NCI-H510A treated with DMSO at 0.1 percent for 48 hours (cell line): ENCODE measurements around the gene ACOT4.
"Not testable (repeated sequence)": the region's sequence is repeated elsewhere in the genome, so short reads cannot be mapped to it uniquely, and the experiment has no call there.

ENCODE experiments used
- DNase-seq: peaks from one replicate; lab custom pipeline; 2025; lab: John Stamatoyannopoulos, UW

ACOT4 gene

GRCh38 chr14:73577214-73577613, 14.5 kb upstream of the ACOT4 start:
- DNase-seq: not testable (repeated sequence)

DNA sequence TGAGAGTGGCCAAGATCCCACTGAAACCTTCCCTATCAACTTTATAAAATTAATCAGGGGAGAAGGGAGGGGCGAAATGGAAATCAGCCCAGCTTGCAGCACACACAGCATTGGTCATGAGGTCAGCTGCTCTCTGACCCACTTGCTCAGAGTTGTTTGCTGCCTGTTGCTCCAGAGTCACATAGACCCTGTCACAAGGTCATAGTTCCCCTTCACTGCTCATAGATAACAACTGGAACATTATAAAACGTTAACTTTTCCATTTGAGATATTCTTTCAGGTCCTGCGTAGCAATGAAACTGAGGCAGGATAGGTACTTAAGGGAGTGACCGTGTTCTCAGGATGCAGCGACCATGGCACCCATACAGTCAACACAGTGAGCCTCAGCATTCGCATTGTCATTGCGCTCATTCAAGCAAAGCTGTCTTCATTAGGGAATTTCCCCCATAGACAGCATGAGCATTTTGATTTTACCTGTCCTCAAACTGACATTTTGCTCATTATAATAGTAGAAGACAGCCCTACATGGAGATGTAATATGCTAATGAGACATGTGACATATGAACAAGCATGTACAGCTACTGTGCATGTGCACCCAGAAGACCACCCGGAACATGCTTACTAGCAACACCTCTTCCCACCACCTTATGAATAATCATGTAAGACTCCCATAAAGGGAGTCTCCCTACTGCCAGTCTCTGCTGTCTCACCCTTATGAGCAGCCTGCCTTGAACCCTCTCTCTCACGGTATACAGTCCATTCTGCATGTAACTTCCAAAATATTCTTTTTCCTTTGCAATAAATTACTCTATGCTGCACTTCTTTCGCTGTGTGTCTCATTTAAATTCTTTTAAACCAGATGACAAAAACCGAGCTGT, 9.3 kb upstream of the ACOT4 start:
- DNase-seq: not testable (repeated sequence)

DNA sequence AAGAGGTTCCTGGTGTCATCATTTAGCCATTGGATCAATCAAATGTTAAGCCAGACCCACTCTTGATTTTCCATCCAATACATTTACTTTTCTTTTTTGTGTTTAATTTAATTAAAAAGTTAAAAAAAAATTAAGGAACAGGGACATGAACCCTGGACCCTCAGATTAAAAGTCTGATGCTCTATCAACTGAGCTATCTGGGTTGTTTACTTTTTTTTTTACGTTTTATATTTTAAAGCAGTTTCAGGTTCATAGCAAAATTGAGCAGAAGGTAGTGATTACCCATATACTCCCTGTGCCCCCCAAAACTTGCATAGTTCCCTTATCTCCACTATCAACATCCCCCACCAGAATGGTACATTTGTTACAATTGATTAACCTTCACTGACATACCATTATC, 3.0 kb upstream of the ACOT4 start:
- DNase-seq: no peak

GRCh38 chr14:73589116-73589515, 2.6 kb upstream of the ACOT4 start:
- no peak for DNase-seq

- not testable (repeated sequence) for DNase-seq
These were observed 1.0 kb upstream of the ACOT4 start for GRCh38 chr14:73590673-73591004.

DNA sequence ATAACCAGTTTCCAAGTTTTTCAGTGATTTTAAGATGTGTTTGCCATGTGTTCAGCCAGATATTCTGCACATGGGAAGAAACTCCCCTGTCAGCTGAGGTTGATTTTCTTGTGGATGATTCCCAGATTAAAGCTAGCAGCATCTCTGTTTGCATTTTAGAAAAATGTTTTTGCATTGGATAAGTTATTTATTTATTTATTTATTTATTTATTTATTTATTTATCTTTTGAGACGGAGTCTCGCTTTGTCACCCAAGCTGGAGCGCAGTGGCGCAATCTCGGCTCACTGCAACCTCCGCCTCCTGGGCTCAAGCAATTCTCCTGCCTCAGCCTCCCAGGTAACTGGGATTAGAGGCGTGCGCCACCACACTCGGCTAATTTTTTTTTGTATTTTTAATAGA, 2.8 kb downstream of the ACOT4 start:
- DNase-seq: no peak

- no peak for DNase-seq
These were observed 7.8 kb downstream of the ACOT4 start for GRCh38 chr14:73599499-73599898.

GRCh38 chr14:73602994-73603393, 11.3 kb downstream of the ACOT4 start:
- DNase-seq: no peak

- no peak for DNase-seq
These were observed 14.6 kb downstream of the ACOT4 start for GRCh38 chr14:73606271-73606670.

GRCh38 chr14:73607241-73607640, 15.6 kb downstream of the ACOT4 start:
- DNase-seq: no peak

GRCh38 chr14:73610687-73611086, 19.0 kb downstream of the ACOT4 start:
- no peak for DNase-seq

GRCh38 chr14:73612339-73613045, 20.8 kb downstream of the ACOT4 start, which contains the start of gene ACOT6:
TSS of gene ACOT6 (plus strand) at chr14:73612517. CDS start at chr14:73612572, 55 bp downstream.
- DNase-seq: peak; percentile 60

DNA sequence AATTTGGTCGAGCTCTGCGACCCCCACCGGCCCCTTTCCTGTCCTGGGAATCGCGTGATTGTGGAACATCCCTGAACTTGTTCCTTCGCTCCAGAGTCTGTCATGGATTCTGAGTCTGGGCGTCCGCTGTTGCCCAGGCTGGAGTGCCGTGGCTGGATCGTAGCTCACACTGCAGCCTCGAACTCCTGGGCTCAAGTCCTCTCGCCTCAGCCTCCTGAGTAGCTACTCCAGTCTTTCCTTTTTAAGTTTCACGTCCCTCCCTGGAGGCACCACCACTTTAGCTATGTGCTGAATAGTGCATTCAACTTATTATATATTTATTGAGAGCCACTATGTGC, 21.3 kb downstream of the ACOT4 start:
- no peak for DNase-seq

DNA sequence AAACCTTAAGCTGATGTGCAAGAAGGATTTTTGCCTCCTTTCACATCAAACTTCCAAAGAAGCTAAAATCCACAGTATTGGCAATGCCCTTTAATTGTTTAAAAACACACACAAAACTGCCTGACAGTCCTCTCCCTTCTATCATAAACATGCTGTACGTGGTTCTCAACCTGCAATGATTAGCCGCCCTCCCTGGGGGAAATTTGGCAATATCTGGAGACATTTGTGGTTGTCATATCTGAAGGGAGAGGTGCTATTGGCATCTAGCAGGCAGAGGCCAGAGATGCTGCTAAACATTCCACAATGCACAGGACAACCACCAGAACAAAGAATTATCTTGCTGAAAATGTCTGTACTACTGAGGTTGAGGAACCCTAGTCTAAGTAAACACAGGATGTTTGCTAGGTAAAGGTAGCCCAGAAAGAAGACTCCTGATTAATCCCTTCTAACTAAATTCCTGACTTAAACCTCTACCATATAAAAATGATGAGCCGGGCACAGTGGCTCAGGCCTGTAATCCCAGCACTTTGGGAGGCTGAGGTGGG, 21.8 kb downstream of the ACOT4 start:
- no peak for DNase-seq

DNA sequence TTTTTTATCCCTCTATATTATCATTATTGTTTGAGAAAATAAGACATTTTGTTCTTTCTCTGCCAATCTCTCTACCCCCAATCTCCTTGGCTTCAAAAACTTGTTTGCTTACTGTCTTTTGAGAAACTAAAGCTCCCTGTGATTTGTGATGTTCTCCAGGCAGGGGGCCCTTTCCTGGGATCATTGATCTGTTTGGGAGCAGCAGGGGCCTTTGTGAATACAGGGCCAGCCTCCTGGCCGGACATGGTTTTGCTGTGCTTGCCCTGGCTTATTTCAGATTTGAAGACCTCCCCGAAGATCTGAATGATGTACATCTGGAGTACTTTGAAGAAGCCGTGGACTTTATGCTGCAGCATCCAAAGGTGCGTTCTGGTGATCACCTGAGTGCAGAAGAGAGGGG, 25.2 kb downstream of the ACOT4 start:
- no peak for DNase-seq

DNA sequence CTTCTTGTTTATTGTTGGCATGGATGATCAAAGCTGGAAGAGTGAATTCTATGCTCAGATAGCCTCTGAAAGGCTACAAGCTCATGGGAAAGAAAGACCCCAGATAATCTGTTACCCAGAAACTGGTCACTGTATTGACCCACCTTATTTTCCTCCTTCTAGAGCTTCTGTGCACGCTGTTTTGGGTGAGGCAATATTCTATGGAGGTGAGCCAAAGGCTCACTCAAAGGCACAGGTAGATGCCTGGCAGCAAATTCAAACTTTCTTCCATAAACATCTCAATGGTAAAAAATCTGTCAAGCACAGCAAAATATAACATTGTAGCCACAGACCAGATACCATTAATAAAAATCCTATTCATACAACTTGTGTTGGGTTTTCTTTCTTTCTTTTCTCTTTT, 27.9 kb downstream of the ACOT4 start:
- no peak for DNase-seq

- no peak for DNase-seq
These were observed 28.6 kb downstream of the ACOT4 start for GRCh38 chr14:73620268-73620667.

- DNase-seq: no peak
These were observed 31.9 kb downstream of the ACOT4 start for GRCh38 chr14:73623504-73624054.

DNA sequence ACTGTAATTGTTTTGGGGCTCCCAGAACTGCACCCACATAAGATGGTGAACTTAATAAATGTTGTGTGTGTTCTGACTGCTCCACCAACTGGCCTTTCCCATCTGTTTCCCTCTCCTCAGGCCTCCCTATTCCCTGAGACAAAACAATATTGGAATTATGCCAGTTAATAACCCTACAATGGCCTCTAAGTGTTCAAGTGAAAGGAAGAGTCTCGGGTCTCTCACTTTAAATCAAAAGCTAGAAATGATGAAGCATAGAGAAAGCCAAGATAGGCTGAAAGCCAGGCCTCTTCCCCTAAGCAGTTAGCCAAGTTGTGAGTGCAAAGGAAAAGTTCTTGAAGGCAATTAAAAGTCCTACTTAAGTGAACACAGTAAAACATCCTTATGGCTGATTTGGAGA, 34.0 kb downstream of the ACOT4 start:
- DNase-seq: no peak

DNA sequence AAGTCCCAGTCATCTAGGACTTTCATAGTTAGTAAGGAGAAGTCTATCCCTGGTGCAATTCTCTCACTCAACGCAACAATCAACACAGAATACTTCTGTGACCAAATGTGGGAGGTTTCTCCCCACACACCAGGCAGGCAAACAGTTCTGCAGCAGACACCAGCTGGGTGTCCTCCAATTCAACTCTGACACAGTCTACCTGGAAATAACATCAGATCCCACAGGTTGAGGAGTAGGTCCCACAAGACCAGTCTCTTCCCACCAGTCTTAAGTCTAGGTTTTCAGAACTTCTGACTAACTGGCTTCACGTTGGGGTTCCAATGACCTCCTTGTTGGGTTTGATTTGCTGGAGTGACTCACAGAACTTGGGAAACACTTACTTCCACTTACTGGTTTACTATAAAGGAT, 35.5 kb downstream of the ACOT4 start:
- no peak for DNase-seq

- DNase-seq: no peak
These were observed 38.5 kb downstream of the ACOT4 start for GRCh38 chr14:73630009-73630780.
